Stimulated activated CD4-positive, alpha-beta T cell treated with anti-CD3 and anti-CD28 coated beads, Interleukin-15, amount 100 ng/mL, for 24 hours (primary cell): ENCODE measurements around the gene SERPINA3.
"Not testable (repeated sequence)": the region's sequence is repeated elsewhere in the genome, so short reads cannot be mapped to it uniquely, and the experiment has no call there.

ENCODE experiments used
- DNase-seq: peaks from one replicate; pipeline ENCODE4 v3.0.0-alpha.2; 2020

The SERPINA3 gene

GRCh38 chr14:94612174-94612573, at the start of gene SERPINA3:
SERPINA3 (plus strand) TSS chr14:94612391; CDS start chr14:94614442, 2,051 bp downstream.
- no peak for DNase-seq

GRCh38 chr14:94562941-94563883, 49.0 kb upstream of the SERPINA3 start:
- DNase-seq = no peak

- no peak for DNase-seq
Measured at GRCh38 chr14:94564381-94564780, 47.8 kb upstream of the SERPINA3 start.

- no peak for DNase-seq
Measured at GRCh38 chr14:94568186-94568585, 44.0 kb upstream of the SERPINA3 start.

- DNase-seq = no peak
Measured at GRCh38 chr14:94569381-94570001, 42.7 kb upstream of the SERPINA3 start.

- DNase-seq = no peak
Measured at GRCh38 chr14:94570002-94570400, 42.2 kb upstream of the SERPINA3 start.

GRCh38 chr14:94570440-94570839, 41.8 kb upstream of the SERPINA3 start:
- no peak for DNase-seq

- DNase-seq = no peak
Measured at GRCh38 chr14:94571395-94571794, 40.8 kb upstream of the SERPINA3 start.

DNA sequence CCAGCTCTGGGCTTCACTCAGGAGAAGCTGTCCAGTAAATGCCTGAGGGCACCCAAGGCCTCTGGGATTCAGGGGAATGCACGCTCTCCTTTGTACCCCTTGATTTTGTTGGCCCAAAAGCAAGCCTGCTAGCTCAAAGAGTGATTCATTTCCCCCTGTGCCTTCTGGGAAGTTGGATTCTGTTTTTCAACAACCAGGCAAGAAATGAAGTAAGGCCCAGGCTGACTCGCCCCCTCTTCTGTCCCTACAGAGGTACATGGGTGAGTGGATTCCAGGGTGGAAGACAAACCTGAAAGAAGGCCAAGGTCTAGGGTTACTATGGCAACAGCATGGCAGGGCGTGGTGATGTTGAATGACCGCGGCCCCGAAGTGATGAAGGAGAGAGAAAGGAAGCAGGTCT, 40.2 kb upstream of the SERPINA3 start:
- no peak for DNase-seq

DNA sequence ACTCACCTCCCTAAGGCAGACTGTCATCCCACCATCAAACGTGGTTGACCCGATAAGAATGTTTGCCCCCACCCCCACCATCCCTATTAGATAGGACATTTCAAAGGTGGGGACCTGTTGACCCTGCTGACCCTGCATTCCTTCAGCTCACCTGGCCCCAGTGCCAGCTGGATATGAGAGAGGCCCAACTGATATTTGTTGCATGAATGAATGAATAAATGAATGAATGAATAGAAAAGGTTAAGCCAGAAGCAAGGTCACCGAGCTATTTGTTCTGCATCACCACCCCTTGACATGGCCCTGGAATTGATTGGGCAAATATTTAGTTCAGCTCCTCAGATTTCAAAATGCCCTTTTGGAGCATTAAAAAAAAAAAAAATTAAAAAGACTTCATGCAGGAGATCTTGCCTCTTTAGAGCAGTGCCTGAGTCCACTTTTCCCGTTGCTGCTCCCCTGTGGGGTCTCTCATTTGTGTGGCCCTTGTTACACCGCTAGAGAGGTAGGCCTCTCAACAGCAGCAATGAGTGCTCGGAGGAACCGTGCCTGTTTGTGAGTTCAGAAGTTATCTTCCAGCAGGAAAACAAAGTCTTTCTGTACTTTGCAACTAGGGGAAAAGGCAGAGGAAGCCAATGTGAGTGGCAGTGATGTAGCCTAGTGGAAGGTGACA, 39.4 kb upstream of the SERPINA3 start:
- DNase-seq = no peak

DNA sequence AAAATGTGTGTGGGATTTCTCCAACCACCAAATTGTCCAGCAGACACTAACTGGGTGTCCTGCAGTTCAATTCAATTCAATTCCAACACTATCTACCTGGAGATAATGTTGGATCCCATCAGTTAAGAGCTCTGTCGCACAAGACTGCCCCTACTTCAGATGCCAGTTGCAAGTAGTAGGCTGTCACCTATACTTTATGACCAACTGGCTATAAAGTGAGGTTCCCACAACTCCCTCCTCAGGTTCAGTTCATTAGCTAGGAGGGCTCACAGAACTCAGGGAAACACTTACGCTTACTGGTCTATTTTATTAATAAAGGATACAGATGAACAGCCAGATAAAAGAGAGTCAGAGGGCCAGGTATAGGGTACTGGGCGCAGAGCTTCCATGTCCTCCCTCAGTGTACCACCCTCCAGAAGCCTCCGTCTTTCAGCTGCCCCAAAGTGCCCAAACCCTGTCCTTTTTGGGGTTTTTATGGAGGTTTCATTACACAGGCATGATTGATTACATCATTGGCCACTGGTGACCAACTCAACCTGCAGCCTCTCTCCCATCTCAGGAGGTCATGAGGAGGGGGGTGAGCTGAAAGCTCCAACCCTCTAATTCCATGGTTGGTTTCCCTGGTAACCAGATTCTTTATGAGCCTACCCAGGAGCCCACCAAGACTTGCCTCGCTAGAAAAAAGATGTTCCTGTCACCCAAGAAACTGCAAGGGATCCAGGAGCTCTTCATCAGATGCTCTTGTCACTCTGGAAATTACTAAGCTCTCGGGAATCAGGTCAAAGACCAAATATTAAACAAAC, 38.5 kb upstream of the SERPINA3 start:
- DNase-seq = no peak

DNA sequence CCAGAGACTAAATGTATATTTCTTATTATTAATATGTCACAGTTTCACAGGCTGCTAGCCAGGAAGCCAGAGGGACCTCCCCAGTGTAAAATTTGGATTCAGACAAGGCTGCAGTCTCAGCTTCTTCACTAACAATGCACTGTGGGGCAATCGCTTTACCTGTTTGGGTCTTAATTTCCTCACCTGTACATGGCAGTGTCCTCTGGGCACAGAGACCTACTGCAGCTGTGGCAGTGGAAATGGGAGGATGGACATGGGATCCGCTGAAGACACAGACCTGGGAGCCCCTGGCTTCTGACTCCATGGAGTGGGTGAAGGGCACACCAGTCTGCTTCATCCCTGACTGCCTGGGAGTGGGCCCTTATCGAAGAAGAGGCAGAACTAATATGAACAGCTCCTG, 37.9 kb upstream of the SERPINA3 start:
- no peak for DNase-seq

- DNase-seq = no peak
Measured at GRCh38 chr14:94575730-94576585, 36.2 kb upstream of the SERPINA3 start.

DNA sequence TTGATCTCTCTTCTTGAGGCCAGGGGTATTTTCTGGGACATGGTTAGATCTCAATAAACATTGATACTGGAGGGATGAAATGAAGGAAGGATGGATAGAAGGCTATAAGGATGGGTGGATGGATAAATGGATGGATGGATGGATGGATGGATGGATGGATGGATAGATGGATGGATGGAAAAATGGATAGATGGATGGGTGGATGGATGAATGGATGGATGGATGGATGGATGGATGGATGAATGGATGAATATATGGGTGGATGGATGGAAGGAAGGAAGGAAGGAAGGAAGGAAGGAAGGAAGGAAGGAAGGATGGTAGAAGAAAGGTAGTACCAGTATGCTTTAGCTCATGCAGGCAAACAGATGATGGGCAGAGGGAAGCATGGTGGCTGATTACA, 34.7 kb upstream of the SERPINA3 start:
- DNase-seq = not testable (repeated sequence)

DNA sequence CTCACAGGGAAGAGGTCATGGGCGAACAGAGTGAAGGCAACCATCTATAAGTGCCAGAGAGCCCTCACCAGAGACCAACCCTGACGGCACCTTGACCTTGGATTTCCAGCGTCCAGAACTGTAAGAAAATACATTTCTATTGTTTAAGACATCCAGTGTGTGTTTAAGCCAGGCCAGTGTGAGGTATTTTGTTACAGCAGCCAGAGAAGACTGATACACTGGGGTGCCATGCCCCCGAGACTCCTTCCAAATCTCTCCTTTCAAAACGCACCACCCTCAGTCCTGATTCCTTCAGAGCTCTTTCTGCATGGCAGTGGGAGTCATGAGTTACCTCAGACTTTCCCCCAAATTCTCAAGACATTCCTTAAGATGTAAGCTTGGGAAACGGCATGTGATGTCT, 33.5 kb upstream of the SERPINA3 start:
- DNase-seq = no peak

- DNase-seq = no peak
Measured at GRCh38 chr14:94581127-94581999, 30.8 kb upstream of the SERPINA3 start, which contains the start of gene SERPINA5. SERPINA5 (plus strand) TSS chr14:94581426; CDS start chr14:94587363, 5,937 bp downstream.

- no peak for DNase-seq
Measured at GRCh38 chr14:94582199-94582750, 29.9 kb upstream of the SERPINA3 start.

DNA sequence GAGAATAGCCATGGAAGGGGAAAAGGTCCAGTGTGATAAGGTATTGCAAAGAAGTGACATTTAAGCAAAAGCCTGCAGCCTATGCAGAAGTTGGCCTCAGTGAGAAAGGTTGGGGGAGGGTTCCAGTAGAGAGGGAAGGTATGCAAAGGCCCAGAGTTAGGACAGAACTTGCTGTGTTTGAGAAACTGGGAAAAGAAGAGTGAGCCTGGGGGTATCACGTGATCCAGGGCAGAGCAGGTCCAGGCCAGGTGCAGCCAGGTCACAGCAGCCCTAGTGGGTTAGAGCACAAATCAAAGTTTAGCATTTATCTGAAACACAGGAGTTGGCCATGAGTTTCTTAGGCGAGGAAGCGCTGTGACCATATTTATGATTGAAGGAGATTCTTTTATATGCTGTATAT, 29.3 kb upstream of the SERPINA3 start:
- DNase-seq = no peak

DNA sequence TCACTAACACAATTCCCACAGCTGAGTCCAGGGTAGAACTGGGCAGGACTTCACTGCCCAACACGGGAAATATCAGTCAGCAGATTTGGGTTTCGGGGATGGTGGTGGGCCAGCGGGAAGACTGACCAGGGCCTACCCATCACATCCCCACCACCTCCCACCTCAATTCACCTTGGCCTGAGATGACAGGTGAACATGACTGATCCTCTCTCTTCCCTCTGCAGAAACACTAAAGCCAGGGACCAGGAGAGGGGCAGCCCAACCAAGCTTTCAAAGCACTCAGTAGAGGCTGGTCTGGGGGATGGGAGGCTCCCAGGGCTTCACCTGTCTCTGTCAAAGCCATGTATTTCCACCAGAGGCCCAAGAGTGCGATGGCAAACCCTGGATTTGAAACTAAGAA, 28.6 kb upstream of the SERPINA3 start:
- DNase-seq = no peak

DNA sequence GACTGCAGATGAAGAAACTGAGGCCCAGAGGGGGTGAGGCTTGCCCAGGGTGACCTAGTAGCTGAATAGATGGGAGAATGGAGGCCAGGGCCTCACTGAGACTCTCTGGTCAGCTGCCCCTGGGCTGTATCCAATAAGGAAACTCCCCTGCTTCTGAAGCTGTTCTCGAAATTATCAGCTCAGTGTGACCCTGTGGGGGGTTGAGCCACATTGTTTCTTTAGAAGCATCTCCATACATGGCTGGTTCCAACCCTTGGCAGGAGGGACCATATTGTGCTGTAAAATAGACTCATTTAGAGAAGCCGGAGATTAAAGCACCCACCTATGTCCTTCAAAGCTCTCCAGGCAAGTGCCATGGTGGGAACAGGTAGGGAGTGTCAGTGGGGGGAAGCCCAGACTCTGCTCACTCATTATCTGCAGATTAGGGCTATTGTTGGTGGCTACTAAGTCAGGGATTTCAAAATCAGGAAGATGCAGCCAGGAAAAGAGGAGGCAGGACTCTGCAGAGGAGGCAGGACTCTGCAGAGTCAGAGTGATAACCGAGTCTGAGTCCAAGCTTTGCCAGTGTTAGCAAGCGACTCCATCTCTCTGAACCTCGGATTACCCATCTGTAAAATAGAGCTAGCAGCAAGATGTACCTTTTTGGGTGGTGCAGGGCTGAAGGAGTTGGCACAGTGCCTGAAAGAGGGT, 27.5 kb upstream of the SERPINA3 start:
- DNase-seq = no peak
